Vagina (tissue), 2 donors: ENCODE data around the gene IQSEC3.
A peak's percentile ranks its signal among the peaks of the same experiment; 100 is the strongest.

Experiments used
- POLR2A ChIP-seq, 2 donors: fragments of 450-650 bp; IDR thresholded peaks; one replicate each; pipeline ENCODE4 v1.6.1; 2017; ENCODE audit warnings: antibody characterized with exemption in 2 of 2, mild to moderate bottlenecking in 2 of 2, moderate library complexity in 2 of 2
- POLR2AphosphoS5 ChIP-seq, 2 donors: sonication (generic); formaldehyde crosslinking; IDR thresholded peaks; one replicate each; pipeline ENCODE4 v1.9.0; 2017; ENCODE audit warnings: antibody characterized with exemption in 2 of 2, mild to moderate bottlenecking in 2 of 2, low read depth in 1 of 2; ENCODE audit not compliant: insufficient read depth in 1 of 2
- TF ChIP-seq, protein P1 (sequence below), 3 experiments: fragments of 450-650 bp in 2 of 3; fragments of 200-600 bp in 1 of 3; sonication (generic) in 1 of 3; IDR thresholded peaks; one replicate each; pipeline ENCODE4 v1.5.1; 2017 to 2019; ENCODE audit warnings: antibody characterized with exemption in 3 of 3, mild to moderate bottlenecking in 2 of 3, moderate library complexity in 2 of 3

GRCh38 chr12:219891-220352 lies 153.4 kb downstream of the IQSEC3 start:
- TF ChIP-seq POLR2AphosphoS5 (IDR thresholded peaks at IDR 0.05; ENCODE audit: insufficient read depth in 1 of 2, low read depth in 1 of 2): no peak
- TF ChIP-seq, protein P1, sequence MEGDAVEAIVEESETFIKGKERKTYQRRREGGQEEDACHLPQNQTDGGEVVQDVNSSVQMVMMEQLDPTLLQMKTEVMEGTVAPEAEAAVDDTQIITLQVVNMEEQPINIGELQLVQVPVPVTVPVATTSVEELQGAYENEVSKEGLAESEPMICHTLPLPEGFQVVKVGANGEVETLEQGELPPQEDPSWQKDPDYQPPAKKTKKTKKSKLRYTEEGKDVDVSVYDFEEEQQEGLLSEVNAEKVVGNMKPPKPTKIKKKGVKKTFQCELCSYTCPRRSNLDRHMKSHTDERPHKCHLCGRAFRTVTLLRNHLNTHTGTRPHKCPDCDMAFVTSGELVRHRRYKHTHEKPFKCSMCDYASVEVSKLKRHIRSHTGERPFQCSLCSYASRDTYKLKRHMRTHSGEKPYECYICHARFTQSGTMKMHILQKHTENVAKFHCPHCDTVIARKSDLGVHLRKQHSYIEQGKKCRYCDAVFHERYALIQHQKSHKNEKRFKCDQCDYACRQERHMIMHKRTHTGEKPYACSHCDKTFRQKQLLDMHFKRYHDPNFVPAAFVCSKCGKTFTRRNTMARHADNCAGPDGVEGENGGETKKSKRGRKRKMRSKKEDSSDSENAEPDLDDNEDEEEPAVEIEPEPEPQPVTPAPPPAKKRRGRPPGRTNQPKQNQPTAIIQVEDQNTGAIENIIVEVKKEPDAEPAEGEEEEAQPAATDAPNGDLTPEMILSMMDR (IDR thresholded peaks at IDR 0.05): peak in 1 of 3 experiments; percentile 24
- TF ChIP-seq POLR2A (IDR thresholded peaks at IDR 0.05): no peak
